ENCODE data around the gene RSPRY1. TPM values are rescaled to one million over a fixed set of nuclear protein-coding genes. Genes with fewer than 3 reads are reported as not detected.
A peak's percentile ranks its signal among the peaks of the same experiment; 100 is the strongest.

Gene RSPRY1
- total and polyA plus RNA-seq, 2 donors from 2014 or later: 14.4 to 32.2 TPM

DNA sequence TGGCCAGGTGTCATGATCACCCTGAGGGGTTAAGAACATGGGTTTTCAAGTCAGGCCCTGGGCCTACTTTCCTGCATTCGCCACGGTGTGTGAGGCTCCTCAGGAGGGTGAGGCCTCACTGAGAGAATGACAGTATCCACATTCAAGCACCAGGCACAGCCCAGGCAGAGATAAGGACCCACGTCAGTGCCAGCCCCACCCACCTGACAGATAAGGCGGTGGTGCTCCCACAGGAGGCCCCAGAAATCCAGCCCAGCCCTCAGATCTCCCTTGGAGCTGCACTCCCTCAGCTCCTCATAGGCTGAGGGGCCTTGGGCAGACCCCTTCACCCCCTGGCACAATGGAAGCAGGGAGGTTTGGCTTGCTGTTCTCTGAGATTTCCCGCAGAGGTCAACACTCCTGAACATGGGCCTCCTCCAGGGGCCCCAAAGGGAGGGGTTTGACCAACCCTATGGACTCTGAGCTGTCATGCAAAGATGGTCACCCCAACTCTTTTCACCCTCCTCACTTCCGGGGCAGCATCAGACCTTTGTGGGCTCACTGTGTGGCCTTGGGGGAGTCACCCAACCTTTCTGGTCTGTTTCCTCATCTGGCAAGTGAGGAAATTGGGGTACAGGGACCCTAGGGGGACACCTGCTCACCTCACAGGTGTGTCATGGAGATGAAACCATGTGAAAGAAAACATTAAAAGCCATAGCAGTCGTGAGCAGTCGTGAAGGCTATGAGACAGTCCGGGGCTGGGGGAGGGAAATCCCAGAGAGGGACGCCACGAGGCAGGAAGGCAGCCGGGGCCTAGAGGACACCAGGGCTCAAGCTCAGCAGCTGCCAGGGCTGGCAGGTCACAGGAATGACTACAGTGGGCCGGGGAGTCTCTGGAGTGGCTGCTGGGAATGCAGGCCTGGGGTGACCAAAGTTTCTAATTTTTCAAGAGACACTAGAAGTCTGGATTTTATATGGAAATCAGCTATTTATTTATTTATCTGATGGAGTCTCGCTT is 83.0 kb downstream of the RSPRY1 start:
- no peak overlapping the region for H3K4me3 ChIP-seq (ENCODE audit: low read length in 3 of 3)
- H3K27ac ChIP-seq (ENCODE audit: low read depth in 2 of 2, low read length in 2 of 2): peak overlapping the region; percentile 51 to 63
- intact Hi-C loops (cut with DNase I): no loop called here
- FAIRE-seq: no peak
- peak overlapping the region in 2 of 3 donors; percentile 26 to 41 for H3K9ac ChIP-seq (ENCODE audit: low read length in 3 of 3)
- no peaks in the 10 kb centered on the region for H3K36me3 ChIP-seq (ENCODE audit: control insufficient read depth in 2 of 3, insufficient read depth in 3 of 3, low read length in 3 of 3)
- H3K27me3 ChIP-seq (ENCODE audit: control insufficient read depth, insufficient read depth, low read length): no peaks in the 10 kb centered on the region
- H3K9me3 ChIP-seq (ENCODE audit: control insufficient read depth in 2 of 3, insufficient read depth in 1 of 3, low read length in 3 of 3): no peaks in the 10 kb centered on the region
- TF ChIP-seq, protein P1, sequence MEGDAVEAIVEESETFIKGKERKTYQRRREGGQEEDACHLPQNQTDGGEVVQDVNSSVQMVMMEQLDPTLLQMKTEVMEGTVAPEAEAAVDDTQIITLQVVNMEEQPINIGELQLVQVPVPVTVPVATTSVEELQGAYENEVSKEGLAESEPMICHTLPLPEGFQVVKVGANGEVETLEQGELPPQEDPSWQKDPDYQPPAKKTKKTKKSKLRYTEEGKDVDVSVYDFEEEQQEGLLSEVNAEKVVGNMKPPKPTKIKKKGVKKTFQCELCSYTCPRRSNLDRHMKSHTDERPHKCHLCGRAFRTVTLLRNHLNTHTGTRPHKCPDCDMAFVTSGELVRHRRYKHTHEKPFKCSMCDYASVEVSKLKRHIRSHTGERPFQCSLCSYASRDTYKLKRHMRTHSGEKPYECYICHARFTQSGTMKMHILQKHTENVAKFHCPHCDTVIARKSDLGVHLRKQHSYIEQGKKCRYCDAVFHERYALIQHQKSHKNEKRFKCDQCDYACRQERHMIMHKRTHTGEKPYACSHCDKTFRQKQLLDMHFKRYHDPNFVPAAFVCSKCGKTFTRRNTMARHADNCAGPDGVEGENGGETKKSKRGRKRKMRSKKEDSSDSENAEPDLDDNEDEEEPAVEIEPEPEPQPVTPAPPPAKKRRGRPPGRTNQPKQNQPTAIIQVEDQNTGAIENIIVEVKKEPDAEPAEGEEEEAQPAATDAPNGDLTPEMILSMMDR (IDR thresholded peaks at IDR 0.05; ENCODE audit: borderline replicate concordance, extremely low read depth, insufficient read depth): no peak
- peak in 1 of 5 donors; percentile 40 for DNase-seq
- peaks cover 2 to 38% (median 24%) of the 10 kb centered on the region in 3 donors for H3K4me1 ChIP-seq (ENCODE audit: control insufficient read depth in 2 of 3, insufficient read depth in 2 of 3, low read depth in 1 of 3, low read length in 3 of 3)

DNA sequence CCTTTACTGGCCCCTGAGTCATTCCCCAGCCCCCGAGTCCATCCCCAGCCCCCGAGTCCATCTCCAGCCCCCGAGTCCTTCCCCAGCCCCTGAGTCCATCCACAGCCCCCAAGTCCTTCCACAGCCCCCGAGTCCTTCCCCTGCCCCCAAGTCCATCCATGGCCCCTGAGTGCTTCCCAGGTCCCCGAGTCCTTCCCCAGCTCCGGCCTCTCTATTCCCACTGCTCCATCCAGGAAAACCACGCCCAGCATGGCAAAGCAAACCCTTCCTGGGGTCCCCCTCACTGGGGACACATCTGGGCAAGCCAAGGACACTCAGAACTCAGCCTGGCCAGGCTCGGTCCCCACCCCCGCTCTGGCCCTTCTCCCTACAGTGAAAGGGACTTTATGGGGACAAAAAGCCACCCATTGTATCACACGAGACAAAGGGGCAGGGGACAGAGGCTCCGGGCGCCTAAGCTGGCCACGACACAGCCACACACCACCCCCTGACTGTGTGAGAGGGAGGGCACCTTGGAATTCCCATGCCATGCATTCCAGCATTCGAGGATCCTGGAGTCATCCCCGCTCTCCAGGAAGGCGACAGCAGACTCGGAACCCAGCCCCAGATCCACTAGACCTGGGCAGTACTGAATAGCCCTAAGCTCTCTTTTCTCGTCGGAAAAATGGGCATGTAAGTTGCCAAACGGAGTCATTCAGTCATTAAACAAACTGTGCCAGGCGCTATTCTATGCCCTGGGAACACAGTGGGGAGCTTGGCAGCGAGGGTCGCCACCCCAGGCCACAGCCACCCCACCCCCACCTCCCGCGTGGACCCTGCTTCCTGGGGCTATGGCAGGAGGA is 84.3 kb downstream of the RSPRY1 start:
- Histone ChIP-seq H3K27me3 (ENCODE audit: control insufficient read depth, insufficient read depth, low read length) (no peaks in the 10 kb centered on the region), H3K9me3 (ENCODE audit: control insufficient read depth in 2 of 3, insufficient read depth in 1 of 3, low read length in 3 of 3) (no peaks in the 10 kb centered on the region), H3K9ac (ENCODE audit: low read length in 3 of 3) (no peak overlapping the region), H3K27ac (ENCODE audit: low read depth in 2 of 2, low read length in 2 of 2) (no peak overlapping the region), H3K4me1 (ENCODE audit: control insufficient read depth in 2 of 3, insufficient read depth in 2 of 3, low read depth in 1 of 3, low read length in 3 of 3) (peaks cover 2 to 32% (median 20%) of the 10 kb centered on the region in 3 donors), H3K4me3 (ENCODE audit: low read length in 3 of 3) (no peak overlapping the region), H3K36me3 (ENCODE audit: control insufficient read depth in 2 of 3, insufficient read depth in 3 of 3, low read length in 3 of 3) (no peaks in the 10 kb centered on the region)
- DNase-seq (peak in 1 of 5 donors; percentile 38), FAIRE-seq (no peak)
- TF ChIP-seq, protein P1 (IDR thresholded peaks at IDR 0.05; ENCODE audit: borderline replicate concordance, extremely low read depth, insufficient read depth): no peak
- intact Hi-C loops (cut with DNase I): no loop called here

GRCh38 chr16:57271063-57271345 is 84.9 kb downstream of the RSPRY1 start:
- Histone ChIP-seq H3K4me3 (ENCODE audit: low read length in 3 of 3) (no peak overlapping the region), H3K27ac (ENCODE audit: low read depth in 2 of 2, low read length in 2 of 2) (no peak overlapping the region), H3K36me3 (ENCODE audit: control insufficient read depth in 2 of 3, insufficient read depth in 3 of 3, low read length in 3 of 3) (no peaks in the 10 kb centered on the region), H3K9ac (ENCODE audit: low read length in 3 of 3) (no peak overlapping the region), H3K4me1 (ENCODE audit: control insufficient read depth in 2 of 3, insufficient read depth in 2 of 3, low read depth in 1 of 3, low read length in 3 of 3) (peaks cover 2 to 27% (median 16%) of the 10 kb centered on the region in 3 donors), H3K27me3 (ENCODE audit: control insufficient read depth, insufficient read depth, low read length) (no peaks in the 10 kb centered on the region), H3K9me3 (ENCODE audit: control insufficient read depth in 2 of 3, insufficient read depth in 1 of 3, low read length in 3 of 3) (no peaks in the 10 kb centered on the region)
- FAIRE-seq (no peak), DNase-seq (peak in 1 of 5 donors; percentile 8)
- TF ChIP-seq, protein P1 (IDR thresholded peaks at IDR 0.05; ENCODE audit: borderline replicate concordance, extremely low read depth, insufficient read depth): no peak
- intact Hi-C loops (cut with DNase I): no loop called here
